T-helper 17 cell (primary cell): ENCODE measurements around the gene RAMP2. TPM values are rescaled to one million over a fixed set of nuclear protein-coding genes. Genes with fewer than 3 reads are reported as not detected.
"Not testable (repeated sequence)": the region's sequence is repeated elsewhere in the genome, so short reads cannot be mapped to it uniquely, and the experiment has no call there.

Source experiments
- ATAC-seq: fragments of 150-1000 bp; cut with Tn5 transposase; 2 replicates; pipeline ENCODE4 v1.10.0; 2021; ENCODE audit warnings: mild to moderate bottlenecking, moderate library complexity
- DNase-seq, 3 donors: peaks; one replicate each; pipeline versions ENCODE4 v3.0.0 to v3.0.0-alpha.2; 2020 to 2021
- H3K9me3 ChIP-seq: one replicate; pipeline ENCODE4 v1.7.0; 2013; ENCODE audit warnings: low read length, mild to moderate bottlenecking; ENCODE audit not compliant: control insufficient read depth, poor library complexity, severe bottlenecking
- H3K27ac Mint-ChIP-seq: one replicate; pipeline ENCODE4 v1.8.0; 2022; ENCODE audit warnings: mild to moderate bottlenecking, moderate library complexity, mixed read lengths
- H3K27me3 Mint-ChIP-seq: one replicate; pipeline ENCODE4 v1.8.0; 2022; ENCODE audit warnings: mixed read lengths
- H3K36me3 Mint-ChIP-seq: one replicate; pipeline ENCODE4 v1.8.0; 2022; ENCODE audit warnings: low read depth, mixed read lengths
- H3K4me1 Mint-ChIP-seq: one replicate; pipeline ENCODE4 v1.8.0; 2022; ENCODE audit warnings: mild to moderate bottlenecking, mixed read lengths
- H3K4me3 Mint-ChIP-seq: one replicate; pipeline ENCODE4 v1.8.0; 2022; ENCODE audit warnings: mild to moderate bottlenecking, moderate library complexity, mixed read lengths
- total RNA-seq, 4 donors: library from RNA in 2 of 4; stranded (reverse) in 2 of 4; gene quantifications; one replicate each; pipeline ENCODE4 v1.2.3 and lab custom pipeline; 2022 to 2026

Gene RAMP2
- total RNA-seq, 2 donors from 2014 or later: not detected

GRCh38 chr17:42750739-42751344, 10.2 kb upstream of the RAMP2 start:
- ATAC-seq: no peak
- Mint-ChIP-seq H3K36me3 (no peaks in the 10 kb centered on the region), H3K4me1 (no peaks in the 10 kb centered on the region), H3K27me3 (peaks cover 34% of the 10 kb centered on the region), H3K27ac (no peak overlapping the region), H3K4me3 (no peak overlapping the region)
- no peak for DNase-seq
- H3K9me3 ChIP-seq: no peaks in the 10 kb centered on the region

GRCh38 chr17:42751628-42752027, 9.4 kb upstream of the RAMP2 start:
- no peak for ATAC-seq
- Mint-ChIP-seq H3K4me1 (no peaks in the 10 kb centered on the region), H3K27me3 (peaks cover 41% of the 10 kb centered on the region)

DNA sequence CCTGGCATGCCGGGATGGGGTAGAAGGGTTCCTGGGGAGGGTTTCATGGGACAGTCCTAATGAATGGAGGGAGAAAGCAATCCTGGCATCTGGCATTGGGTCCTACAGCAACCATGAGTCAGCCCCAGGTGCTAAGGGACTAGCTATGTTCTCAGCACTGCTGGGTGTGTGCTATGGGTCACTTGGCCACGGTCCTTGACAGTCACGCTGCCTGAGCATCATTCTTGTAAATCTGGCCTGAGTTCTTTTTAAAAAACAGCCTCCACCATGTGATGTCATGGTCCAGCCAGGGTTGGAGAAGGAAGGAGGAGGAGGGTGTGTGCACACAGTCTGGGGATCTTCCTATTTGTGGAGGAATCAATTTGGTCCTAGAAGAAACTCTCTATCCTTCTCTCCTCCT, 6.2 kb upstream of the RAMP2 start:
- DNase-seq: no peak

More at GRCh38 chr17:42751628-42752027, 9.4 kb upstream of the RAMP2 start:
- DNase-seq: no peak
- H3K9me3 ChIP-seq: no peaks in the 10 kb centered on the region
- Mint-ChIP-seq H3K27ac (no peak overlapping the region), H3K4me3 (no peak overlapping the region), H3K36me3 (no peaks in the 10 kb centered on the region)

DNA sequence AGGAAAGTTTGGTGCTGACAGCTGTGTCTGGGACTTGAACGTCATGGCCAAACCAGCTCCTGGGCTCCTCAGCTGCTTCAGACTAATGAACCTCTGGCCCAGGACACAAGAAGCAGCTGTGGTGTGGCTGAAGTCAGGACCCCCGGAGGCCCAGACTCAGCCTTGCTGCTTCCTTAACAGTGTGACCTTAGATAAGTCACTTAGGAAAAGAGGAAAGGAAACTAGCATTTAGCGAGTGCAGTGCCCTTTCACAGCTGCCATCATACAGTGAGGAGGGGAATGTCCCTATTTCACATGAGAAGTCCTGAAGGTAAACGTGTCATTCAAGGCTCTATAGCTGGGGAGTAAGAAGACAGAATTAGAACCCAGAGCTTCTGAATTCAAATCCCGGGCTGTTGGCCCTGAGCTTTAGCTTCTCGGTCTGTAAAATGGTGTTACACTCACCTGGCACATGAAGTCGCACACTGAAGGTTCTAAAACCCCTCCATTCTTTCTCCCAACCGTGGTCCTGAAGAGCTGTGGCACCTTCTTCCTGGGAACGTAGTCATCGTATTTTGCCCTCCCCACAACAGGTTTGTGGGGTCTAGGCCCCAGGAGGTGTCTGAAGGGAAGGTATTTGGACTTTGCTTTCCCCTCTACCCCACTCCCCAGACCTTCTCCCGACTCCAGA, 910 bp upstream of the RAMP2 start:
- ATAC-seq: peak; percentile 45
- Mint-ChIP-seq H3K36me3 (peaks cover 3% of the 10 kb centered on the region), H3K4me1 (peaks cover 8% of the 10 kb centered on the region), H3K4me3 (peak overlapping the region; percentile 31), H3K27me3 (peaks cover 67% of the 10 kb centered on the region), H3K27ac (no peak overlapping the region)
- no peaks in the 10 kb centered on the region for H3K9me3 ChIP-seq
- DNase-seq: no peak

More for the DNA sequence above, 6.2 kb upstream of the RAMP2 start:
- no peaks in the 10 kb centered on the region for H3K9me3 ChIP-seq
- no peak for ATAC-seq
- Mint-ChIP-seq H3K27ac (no peak overlapping the region), H3K36me3 (no peaks in the 10 kb centered on the region), H3K4me3 (no peak overlapping the region), H3K4me1 (peaks cover 2% of the 10 kb centered on the region), H3K27me3 (peaks cover 44% of the 10 kb centered on the region)

DNA sequence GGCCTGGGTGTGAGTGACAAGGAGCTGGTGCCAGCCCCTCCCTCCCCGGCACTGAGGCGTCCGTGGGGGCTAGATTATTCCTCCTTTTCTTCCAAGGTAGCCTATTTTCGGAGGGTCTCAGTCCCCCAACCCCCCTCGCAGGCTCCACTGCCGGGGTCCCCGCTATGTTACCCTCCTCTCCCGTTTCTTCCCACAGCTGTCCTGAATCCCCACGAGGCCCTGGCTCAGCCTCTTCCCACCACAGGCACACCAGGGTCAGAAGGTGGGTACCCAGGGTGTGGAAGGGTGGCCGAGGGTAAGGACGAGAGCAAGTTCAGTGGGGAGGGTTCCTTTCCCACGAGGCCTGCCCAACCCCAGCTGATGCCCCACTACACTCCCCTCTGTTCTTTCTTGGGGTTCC, 611 bp downstream of the RAMP2 start:
- Mint-ChIP-seq H3K4me1 (peaks cover 8% of the 10 kb centered on the region), H3K36me3 (peaks cover 6% of the 10 kb centered on the region), H3K27me3 (peaks cover 67% of the 10 kb centered on the region), H3K4me3 (peak overlapping the region; percentile 76), H3K27ac (no peak overlapping the region)
- DNase-seq (no peak), ATAC-seq (no peak)
- no peaks in the 10 kb centered on the region for H3K9me3 ChIP-seq

DNA sequence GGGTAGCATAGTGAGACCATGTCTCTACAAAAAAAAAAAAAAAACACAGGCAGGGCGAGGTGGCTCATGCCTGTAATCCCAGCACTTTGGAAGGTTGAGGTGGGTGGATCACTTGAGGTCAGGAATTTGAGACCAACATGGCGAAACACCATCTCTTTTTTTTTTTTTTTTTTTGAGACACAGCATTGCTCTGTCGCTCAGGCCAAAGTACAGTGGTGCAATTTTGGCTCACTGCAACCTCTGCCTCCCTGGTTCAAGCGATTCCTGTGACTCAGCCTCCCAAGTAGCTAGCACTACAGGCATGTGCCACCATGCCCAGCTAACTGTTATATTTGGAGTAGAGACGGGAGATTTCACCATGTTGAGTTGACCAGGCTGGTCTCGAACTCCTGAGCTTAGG, 5.1 kb downstream of the RAMP2 start:
- Mint-ChIP-seq H3K27ac (no peak overlapping the region), H3K4me1 (peaks cover 8% of the 10 kb centered on the region), H3K36me3 (peaks cover 8% of the 10 kb centered on the region), H3K27me3 (peaks cover 52% of the 10 kb centered on the region), H3K4me3 (no peak overlapping the region)
- ATAC-seq (no peak), DNase-seq (no peak)
- no peaks in the 10 kb centered on the region for H3K9me3 ChIP-seq

DNA sequence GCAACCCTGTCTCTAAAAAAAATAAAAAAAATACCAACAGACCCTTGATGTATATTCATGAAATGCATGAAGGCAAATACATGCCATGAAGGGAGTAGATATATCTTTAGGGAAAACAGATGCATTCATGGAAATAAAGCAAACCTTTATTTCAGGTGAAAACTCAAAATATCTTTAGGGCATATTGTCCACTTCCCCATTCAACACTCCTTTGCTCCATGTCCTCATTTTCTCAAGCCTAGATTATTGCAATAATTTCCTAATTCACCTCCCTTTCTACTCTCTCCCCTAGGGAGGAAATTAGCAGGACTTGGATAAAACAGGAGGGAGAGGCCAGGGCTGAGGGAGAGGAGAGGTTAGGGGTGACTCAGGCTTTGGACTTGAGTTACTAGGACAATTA, 6.5 kb downstream of the RAMP2 start:
- Mint-ChIP-seq H3K27ac (no peak overlapping the region), H3K4me1 (peaks cover 10% of the 10 kb centered on the region), H3K36me3 (peaks cover 8% of the 10 kb centered on the region), H3K27me3 (peaks cover 43% of the 10 kb centered on the region), H3K4me3 (no peak overlapping the region)
- no peak for DNase-seq
- no peaks in the 10 kb centered on the region for H3K9me3 ChIP-seq
- no peak for ATAC-seq

- H3K4me3 Mint-ChIP-seq, ATAC-seq, DNase-seq, H3K36me3 Mint-ChIP-seq, H3K9me3 ChIP-seq, H3K27ac Mint-ChIP-seq: not testable (repeated sequence)
- Mint-ChIP-seq H3K4me1 (peaks cover 13% of the 10 kb centered on the region), H3K27me3 (peaks cover 38% of the 10 kb centered on the region)
Observed at GRCh38 chr17:42768006-42768405, 7.0 kb downstream of the RAMP2 start.

GRCh38 chr17:42769964-42770363, 8.9 kb downstream of the RAMP2 start:
- not testable (repeated sequence) for DNase-seq, H3K27ac Mint-ChIP-seq, H3K4me3 Mint-ChIP-seq, ATAC-seq, H3K9me3 ChIP-seq
- Mint-ChIP-seq H3K27me3 (peaks cover 24% of the 10 kb centered on the region), H3K4me1 (peaks cover 19% of the 10 kb centered on the region), H3K36me3 (peaks cover 11% of the 10 kb centered on the region)

DNA sequence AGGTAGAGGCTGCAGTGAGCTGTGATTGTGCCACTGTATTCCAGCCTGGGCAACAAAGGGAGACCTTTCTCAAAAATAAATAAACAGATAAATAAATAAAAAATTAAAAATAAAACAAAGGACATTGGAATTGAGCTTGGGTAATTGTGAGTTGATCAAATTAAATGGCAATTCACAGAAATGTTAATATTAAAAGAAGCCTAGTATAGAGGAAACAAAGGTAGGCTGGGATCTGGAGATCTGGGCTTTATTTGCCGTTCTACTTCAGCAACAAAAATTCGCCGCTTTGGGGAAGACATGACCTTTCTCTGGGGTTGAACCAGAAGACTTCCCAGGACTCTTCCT, 11.9 kb downstream of the RAMP2 start:
- ATAC-seq (peak; percentile 15), DNase-seq (no peak)
- peaks cover 4% of the 10 kb centered on the region for H3K27me3 Mint-ChIP-seq
- H3K27ac Mint-ChIP-seq: peak overlapping the region; percentile 97
- H3K9me3 ChIP-seq: no peaks in the 10 kb centered on the region
- peaks cover 9% of the 10 kb centered on the region for H3K36me3 Mint-ChIP-seq
- peak overlapping the region; percentile 98 for H3K4me3 Mint-ChIP-seq
- H3K4me1 Mint-ChIP-seq: peaks cover 17% of the 10 kb centered on the region

DNA sequence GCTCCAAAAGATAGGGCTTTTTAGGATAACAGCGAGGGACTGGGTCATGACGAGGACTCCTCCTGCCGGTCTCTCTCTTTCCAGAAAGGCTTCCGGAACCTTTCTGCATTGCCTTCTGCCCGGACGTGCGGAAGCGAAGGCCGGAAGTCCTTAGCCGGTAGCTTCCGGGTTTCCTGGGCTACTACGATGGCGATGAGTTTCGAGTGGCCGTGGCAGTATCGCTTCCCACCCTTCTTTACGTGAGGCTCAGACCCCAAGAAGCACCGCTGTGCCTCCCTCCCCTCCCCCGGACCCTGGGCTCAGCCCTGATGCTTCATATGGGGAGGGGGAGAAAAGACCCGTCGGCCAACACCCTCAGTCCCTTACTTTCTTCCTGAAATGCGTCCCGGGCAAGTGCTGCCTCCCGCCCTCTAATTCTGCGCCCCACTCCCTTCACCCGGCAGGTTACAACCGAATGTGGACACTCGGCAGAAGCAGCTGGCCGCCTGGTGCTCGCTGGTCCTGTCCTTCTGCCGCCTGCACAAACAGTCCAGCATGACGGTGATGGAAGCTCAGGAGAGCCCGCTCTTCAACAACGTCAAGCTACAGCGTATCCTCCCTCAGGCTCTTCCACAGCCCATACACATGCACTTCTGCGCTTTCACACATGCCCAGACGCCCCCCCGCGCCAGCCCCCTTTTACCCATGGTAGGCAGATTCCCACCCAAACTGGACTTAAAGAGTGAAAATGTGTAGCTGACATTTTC, 12.4 kb downstream of the RAMP2 start, which contains the start of gene VPS25:
VPS25 (plus strand) TSS at position 160 of the 746 bp plus-strand sequence; CDS start at position 187, 27 bp downstream.
- H3K9me3 ChIP-seq: no peaks in the 10 kb centered on the region
- H3K4me1 Mint-ChIP-seq: peaks cover 17% of the 10 kb centered on the region
- peaks cover 10% of the 10 kb centered on the region for H3K36me3 Mint-ChIP-seq
- no peaks in the 10 kb centered on the region for H3K27me3 Mint-ChIP-seq
- H3K27ac Mint-ChIP-seq: peak within 1 kb of the TSS; percentile 97
- DNase-seq: peak; percentile 42 to 60 (median 50)
- ATAC-seq: peak; percentile 95
- H3K4me3 Mint-ChIP-seq: peak within 1 kb of the TSS; percentile 98

GRCh38 chr17:42774066-42774745, 13.2 kb downstream of the RAMP2 start:
- Mint-ChIP-seq H3K27ac (peak overlapping the region; percentile 97), H3K4me1 (peaks cover 17% of the 10 kb centered on the region), H3K4me3 (peak overlapping the region; percentile 98), H3K27me3 (peaks cover 1% of the 10 kb centered on the region), H3K36me3 (peaks cover 10% of the 10 kb centered on the region)
- no peak for ATAC-seq
- no peak for DNase-seq
- H3K9me3 ChIP-seq: no peaks in the 10 kb centered on the region

- peaks cover 10% of the 10 kb centered on the region for H3K27me3 Mint-ChIP-seq
- H3K4me3 Mint-ChIP-seq: no peak overlapping the region
- H3K4me1 Mint-ChIP-seq: peaks cover 25% of the 10 kb centered on the region
- no peaks in the 10 kb centered on the region for H3K9me3 ChIP-seq
- ATAC-seq (no peak), DNase-seq (no peak)
- peaks cover 16% of the 10 kb centered on the region for H3K36me3 Mint-ChIP-seq
- H3K27ac Mint-ChIP-seq: no peak overlapping the region
Observed at GRCh38 chr17:42775534-42776098, 14.6 kb downstream of the RAMP2 start.
